A549 (cell line): ENCODE data around the gene GRIK1.

Experiments used
- CTCF ChIP-seq: fragments of >200 bp; sonication (Bioruptor Twin); formaldehyde crosslinking; IDR thresholded peaks from 3 replicates; pipeline ENCODE4 v1.5.1; 2016
- MAFK ChIP-seq: fragments of 450-650 bp; IDR thresholded peaks from 2 replicates; pipeline ENCODE4 v1.6.1; 2014; ENCODE audit not compliant: partially characterized antibody

- TF ChIP-seq CTCF, result no peak
- no peak for TF ChIP-seq MAFK
Measured at GRCh38 chr21:29643289-29643688, 296.5 kb downstream of the GRIK1 start.
